ENCODE results near the gene IPCEF1.
A peak's percentile ranks its signal among the peaks of the same experiment; 100 is the strongest.

GRCh38 chr6:154247119-154247861 is 109.3 kb downstream of the IPCEF1 start:
- TF ChIP-seq CTCF (conservative IDR thresholded peaks at IDR 0.05; ENCODE audit: low read depth, low read length) (no peak), SMC3 (IDR thresholded peaks at IDR 0.05; ENCODE audit: low read depth, low read length) (no peak), USF2 (IDR thresholded peaks at IDR 0.05; ENCODE audit: low read depth, low read length) (no peak), POLR2A (IDR thresholded peaks at IDR 0.05; ENCODE audit: low read depth, low read length) (no peak), RAD21 (IDR thresholded peaks at IDR 0.05; ENCODE audit: low read length) (no peak), MXI1 (IDR thresholded peaks at IDR 0.05; ENCODE audit: borderline replicate concordance, low read depth, low read length) (no peak), RFX5 (IDR thresholded peaks at IDR 0.05; ENCODE audit: low read depth, low read length) (no peak), ELK1 (IDR thresholded peaks at IDR 0.05; ENCODE audit: borderline replicate concordance, low read depth, low read length) (no peak), FOS (IDR thresholded peaks at IDR 0.05; ENCODE audit: low read depth, low read length) (no peak), CEBPB (IDR thresholded peaks at IDR 0.05; ENCODE audit: low read depth, low read length) (peak; percentile 20; the same call in 1 of the 2 replicates)
